GM08714 (cell line): ENCODE data around the gene GPBP1L1.

Experiments used
- H3K4me3 ChIP-seq: fragments of 200-500 bp; sonication (Bioruptor generic); 2 replicates; pipeline ENCODE4 v1.5.1; 2014; ENCODE audit warnings: mild to moderate bottlenecking, low read length, inconsistent platforms
- ZNF274 ChIP-seq: IDR thresholded peaks from 2 replicates; pipeline ENCODE4 v1.6.1; 2012; ENCODE audit warnings: mild to moderate bottlenecking, low read depth, low read length

GPBP1L1 gene

GRCh38 chr1:45669379-45669778 is 17.0 kb downstream of the GPBP1L1 start:
- H3K4me3 ChIP-seq, result no peak overlapping the region
- TF ChIP-seq ZNF274, result no peak

DNA sequence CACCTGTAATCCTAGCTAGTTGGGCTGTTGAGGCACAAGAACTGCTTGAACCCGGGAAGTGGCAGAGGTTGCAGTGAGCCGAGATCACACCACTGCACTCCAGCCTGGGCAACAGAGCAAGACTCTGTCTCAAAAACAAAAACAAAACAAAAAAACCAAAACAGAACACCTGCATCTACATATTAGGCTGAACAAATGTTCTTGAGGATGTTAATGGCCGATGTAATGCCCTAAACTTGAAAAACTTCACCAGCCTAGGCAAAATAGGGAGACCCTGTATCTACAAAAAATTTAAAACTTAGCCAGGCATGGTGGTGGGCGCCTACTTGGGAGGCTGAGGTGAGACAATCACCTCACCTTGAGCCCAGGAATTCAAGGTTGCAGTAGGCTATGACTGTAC is 17.8 kb downstream of the GPBP1L1 start:
- H3K4me3 ChIP-seq, result no peak overlapping the region
- no peak for TF ChIP-seq ZNF274

GRCh38 chr1:45667321-45668111 is 18.8 kb downstream of the GPBP1L1 start:
- no peak for TF ChIP-seq ZNF274
- H3K4me3 ChIP-seq, result no peak overlapping the region

DNA sequence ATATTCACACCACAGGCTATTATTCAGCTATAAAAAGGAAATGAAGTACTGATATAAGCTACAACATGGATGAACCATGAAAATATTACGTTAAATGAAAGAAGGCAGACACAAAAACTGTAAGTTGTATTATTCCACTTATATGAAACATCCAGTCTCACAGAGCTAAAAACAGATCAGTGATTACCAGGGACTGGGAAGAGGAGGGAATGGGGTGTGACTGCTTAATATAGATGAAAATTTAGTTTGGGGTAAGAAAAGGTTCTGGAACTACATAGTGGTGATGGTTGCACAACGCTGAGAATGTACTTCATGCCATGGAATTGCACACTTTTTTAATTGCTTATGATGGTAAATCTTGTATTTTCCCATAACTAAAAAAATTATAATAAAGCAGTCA is 19.5 kb downstream of the GPBP1L1 start:
- no peak for TF ChIP-seq ZNF274
- H3K4me3 ChIP-seq, result no peak overlapping the region

DNA sequence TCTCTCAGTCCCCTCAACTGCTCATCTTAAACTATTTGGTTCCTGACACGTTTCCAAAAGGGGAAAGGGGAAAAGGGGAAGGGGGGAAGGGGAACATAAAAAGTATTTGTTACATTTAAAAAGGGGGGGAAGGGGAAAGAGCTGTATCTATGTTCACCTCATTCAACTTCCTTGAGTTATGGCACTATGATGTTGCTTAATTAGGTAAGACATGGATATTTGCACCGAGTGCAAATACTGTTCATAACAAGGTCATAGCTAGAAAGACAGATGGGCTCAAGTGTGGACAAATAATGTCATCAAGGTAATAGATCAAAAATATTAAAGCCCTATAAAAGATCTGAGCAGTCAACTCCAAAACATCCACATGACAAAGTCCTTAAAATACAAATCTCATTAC is 26.0 kb downstream of the GPBP1L1 start:
- TF ChIP-seq ZNF274, result no peak
- no peak overlapping the region for H3K4me3 ChIP-seq

- no peak for TF ChIP-seq ZNF274
- no peak overlapping the region for H3K4me3 ChIP-seq
These were observed 27.1 kb downstream of the GPBP1L1 start for GRCh38 chr1:45659222-45659621.

- no peak for TF ChIP-seq ZNF274
- no peak overlapping the region for H3K4me3 ChIP-seq
These were observed 28.2 kb downstream of the GPBP1L1 start for GRCh38 chr1:45658171-45658570.

DNA sequence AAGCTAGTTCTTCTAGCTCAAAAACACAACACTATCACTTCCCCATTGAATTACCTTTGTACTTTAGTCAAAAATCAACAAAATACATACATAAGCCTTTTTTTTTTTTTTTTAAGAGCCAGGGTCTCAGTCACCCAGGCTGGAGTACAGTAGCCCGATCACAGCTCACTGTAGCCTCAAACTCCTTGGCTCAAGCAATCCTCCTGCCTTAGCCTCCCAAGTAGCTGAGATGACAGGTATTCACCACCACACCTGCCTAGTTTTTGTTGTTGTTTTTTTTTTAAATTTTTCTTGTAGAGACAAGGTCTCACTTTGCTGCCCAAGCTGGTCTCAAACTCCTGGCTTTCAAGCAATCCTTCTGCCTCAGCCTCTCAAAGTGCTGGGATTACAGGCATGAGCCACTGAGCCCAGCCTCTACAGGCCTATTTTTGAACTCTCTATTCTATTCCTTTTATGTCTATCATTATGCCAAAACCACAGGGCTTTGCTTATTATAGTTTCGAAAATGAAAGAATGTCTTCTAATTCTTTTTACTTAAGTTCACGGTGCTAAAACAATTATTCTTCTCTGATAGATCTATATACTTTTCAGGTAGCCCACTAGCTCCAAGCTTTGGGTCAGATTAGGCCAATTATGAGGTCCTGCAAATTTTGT is 29.6 kb downstream of the GPBP1L1 start:
- no peak for TF ChIP-seq ZNF274

GRCh38 chr1:45654540-45655280 is 31.6 kb downstream of the GPBP1L1 start:
- H3K4me3 ChIP-seq, result no peak overlapping the region
- no peak for TF ChIP-seq ZNF274

More for the DNA sequence above, 29.6 kb downstream of the GPBP1L1 start:
- no peak overlapping the region for H3K4me3 ChIP-seq

- no peak overlapping the region for H3K4me3 ChIP-seq
- TF ChIP-seq ZNF274, result no peak
These were observed 38.9 kb downstream of the GPBP1L1 start for GRCh38 chr1:45647248-45648021.

GRCh38 chr1:45644661-45645060 is 41.7 kb downstream of the GPBP1L1 start:
- H3K4me3 ChIP-seq, result no peak overlapping the region
- TF ChIP-seq ZNF274, result no peak

DNA sequence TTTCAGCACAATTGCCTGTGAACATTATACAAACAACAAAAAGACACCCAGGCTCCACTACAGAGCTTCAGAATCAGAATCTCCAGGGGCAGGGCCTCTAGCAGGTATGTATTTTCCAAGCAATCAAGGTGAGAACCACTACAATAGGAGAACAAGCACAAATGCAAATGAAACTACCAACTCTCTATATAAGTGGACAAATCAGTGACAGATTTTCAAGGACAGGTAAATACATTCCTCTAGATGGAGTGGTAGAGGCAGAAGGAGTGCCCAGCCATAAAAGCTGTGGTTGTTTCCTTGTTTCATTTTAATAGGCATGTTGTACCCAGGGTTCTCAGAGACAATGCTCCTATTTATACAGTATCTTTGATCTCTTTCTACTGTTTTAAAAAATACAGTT is 42.4 kb downstream of the GPBP1L1 start:
- no peak for TF ChIP-seq ZNF274
- H3K4me3 ChIP-seq, result no peak overlapping the region

DNA sequence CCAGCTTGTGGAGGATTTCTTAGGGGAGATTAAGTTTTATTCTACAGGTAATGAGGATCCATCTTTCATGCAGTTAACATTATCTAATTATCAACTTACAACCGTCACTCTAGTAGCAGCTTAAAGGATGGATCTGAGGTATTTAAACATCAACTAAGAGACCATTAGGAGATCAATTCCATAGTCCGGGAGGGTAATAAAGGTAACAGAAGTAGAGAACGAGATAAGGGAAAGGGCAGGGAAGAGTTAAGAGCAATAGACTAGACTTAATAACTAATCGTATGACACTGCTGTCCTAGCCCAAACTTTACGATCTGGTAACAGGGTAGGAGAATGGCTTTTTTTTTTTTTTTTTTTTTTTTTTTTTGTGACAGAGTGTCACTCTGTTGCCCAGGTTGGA is 43.0 kb downstream of the GPBP1L1 start:
- no peak overlapping the region for H3K4me3 ChIP-seq
- TF ChIP-seq ZNF274, result no peak

GRCh38 chr1:45640293-45640692 is 46.0 kb downstream of the GPBP1L1 start:
- TF ChIP-seq ZNF274, result no peak
- no peak overlapping the region for H3K4me3 ChIP-seq

DNA sequence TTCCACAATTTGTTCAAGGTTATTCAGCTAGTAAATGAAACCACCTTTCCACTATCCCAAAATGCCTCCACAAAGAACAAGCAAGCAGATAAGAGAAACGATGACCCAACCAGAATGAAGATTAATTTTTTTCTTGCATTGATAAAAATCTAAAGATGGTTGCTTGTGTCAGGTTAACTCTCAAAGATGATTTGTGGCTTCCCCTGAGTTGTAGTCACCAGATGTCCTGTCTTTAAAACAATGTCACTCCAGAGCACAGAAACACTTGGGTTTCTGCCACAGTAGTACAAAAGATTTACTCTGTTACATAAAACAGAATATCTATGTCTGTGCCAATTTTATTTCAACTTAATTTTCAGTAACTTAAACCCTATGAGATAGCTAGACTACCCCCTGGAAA is 51.1 kb downstream of the GPBP1L1 start:
- H3K4me3 ChIP-seq, result no peak overlapping the region
- TF ChIP-seq ZNF274, result no peak
